GM12801 (cell line): ENCODE results near the gene MAP2K6.

Experiments used
- CTCF ChIP-seq: IDR thresholded peaks from one replicate; pipeline ENCODE4 v1.5.1; 2011; ENCODE audit warnings: control low read depth; ENCODE audit not compliant: insufficient read length; ENCODE audit errors: extremely low read depth

MAP2K6 gene

GRCh38 chr17:69415431-69415830 is 934 bp downstream of the MAP2K6 start:
- no peak for TF ChIP-seq CTCF

GRCh38 chr17:69417545-69418483 is 3.3 kb downstream of the MAP2K6 start:
- no peak for TF ChIP-seq CTCF

GRCh38 chr17:69418535-69418934 is 4.0 kb downstream of the MAP2K6 start:
- TF ChIP-seq CTCF = no peak

- no peak for TF ChIP-seq CTCF
Observed at GRCh38 chr17:69423450-69423849, 9.0 kb downstream of the MAP2K6 start.

- no peak for TF ChIP-seq CTCF
Observed at GRCh38 chr17:69424287-69425041, 10.0 kb downstream of the MAP2K6 start.

GRCh38 chr17:69425978-69426377 is 11.5 kb downstream of the MAP2K6 start:
- TF ChIP-seq CTCF = no peak

- no peak for TF ChIP-seq CTCF
Observed at GRCh38 chr17:69427486-69428197, 13.1 kb downstream of the MAP2K6 start.
